B cell (primary cell): ENCODE measurements around the gene PPP1R15A. TPM values are rescaled to one million over a fixed set of nuclear protein-coding genes. Genes with fewer than 3 reads are reported as not detected.

Experiments
- ATAC-seq: fragments of 200-7000 bp; cut with Tn5 transposase; one replicate; pipeline ENCODE4 v1.10.0; 2021; ENCODE audit warnings: low read depth, mild to moderate bottlenecking, moderate number of reproducible peaks, moderate library complexity
- CTCF ChIA-PET: fragments of 350-600 bp; sonication (Branson Sonifier 250); formaldehyde crosslinking; loops from one replicate; lab custom pipeline; 2021; ENCODE audit warnings: antibody characterized with exemption, inconsistent platforms; lab: Charles Lee
- POLR2A ChIA-PET: fragments of 350-600 bp; sonication (Branson Sonifier 250); formaldehyde crosslinking; loops from one replicate; lab custom pipeline; 2021; ENCODE audit warnings: antibody characterized with exemption; lab: Charles Lee
- DNase-seq: peaks from one replicate; pipeline ENCODE4 v3.0.0; 2013
- H2AFZ ChIP-seq: 2 replicates; pipeline ENCODE4 v1.6.1; 2012; ENCODE audit warnings: mild to moderate bottlenecking, low read depth, low read length; ENCODE audit not compliant: insufficient read depth, poor library complexity, severe bottlenecking
- H3K27ac ChIP-seq, 2 donors: 1 replicate in 1 of 2; 2 replicates in 1 of 2; pipeline ENCODE4 v1.5.1; 2012 to 2013; ENCODE audit warnings: low read length in 2 of 2, mild to moderate bottlenecking in 2 of 2, moderate library complexity in 1 of 2
- H3K27me3 ChIP-seq, 4 experiments: fragments of 200-600 bp in 1 of 4; sonication (generic) in 1 of 4; replicated peaks in 1 of 4; 1 replicate in 2 of 4; 2 replicates in 2 of 4; pipeline versions ENCODE4 v1.6.1 to v1.7.0; 2013 to 2016; ENCODE audit warnings: low read length in 3 of 4, mild to moderate bottlenecking in 2 of 4, mixed read lengths in 1 of 4, moderate library complexity in 1 of 4; ENCODE audit not compliant: insufficient read depth in 4 of 4, control insufficient read depth in 3 of 4; ENCODE audit errors: control extremely low read depth in 1 of 4
- H3K36me3 ChIP-seq, 2 experiments: replicated peaks in 1 of 2; 1 replicate in 1 of 2; 2 replicates in 1 of 2; pipeline versions ENCODE4 v1.6.1 to v1.7.1; 2013; ENCODE audit warnings: low read length in 1 of 2; ENCODE audit not compliant: insufficient read depth in 2 of 2, control insufficient read depth in 1 of 2; ENCODE audit errors: control extremely low read depth in 1 of 2, extremely low read depth in 1 of 2
- H3K4me1 ChIP-seq, 2 donors: fragments of 200-600 bp in 1 of 2; sonication (generic) in 1 of 2; 1 replicate in 1 of 2; 2 replicates in 1 of 2; pipeline versions ENCODE4 v1.5.1 to v1.6.1; 2013 to 2017; ENCODE audit warnings: low read length in 2 of 2; ENCODE audit not compliant: control insufficient read depth in 2 of 2, insufficient read depth in 2 of 2
- H3K4me2 ChIP-seq: replicated peaks from 2 replicates; pipeline ENCODE3; 2012; ENCODE audit warnings: mild to moderate bottlenecking, low read depth, low read length; ENCODE audit not compliant: poor library complexity, severe bottlenecking
- H3K4me3 ChIP-seq, 5 experiments: fragments of 200-600 bp in 1 of 5; sonication (generic) in 1 of 5; 1 replicate in 3 of 5; 2 replicates in 2 of 5; pipeline versions ENCODE4 v1.5.1 to v1.7.0; 2011 to 2016; ENCODE audit warnings: low read length in 4 of 5, mild to moderate bottlenecking in 4 of 5, low read depth in 2 of 5, control low read depth in 1 of 5, moderate library complexity in 1 of 5; ENCODE audit not compliant: insufficient read depth in 1 of 5; ENCODE audit errors: control extremely low read depth in 1 of 5, extremely low read depth in 1 of 5
- H3K79me2 ChIP-seq: fragments of 200-600 bp; sonication (generic); one replicate; pipeline ENCODE4 v1.6.0; 2016; ENCODE audit warnings: low read length; ENCODE audit not compliant: control insufficient read depth, insufficient read depth
- H3K9ac ChIP-seq: fragments of 200-600 bp; sonication (generic); 2 replicates; pipeline ENCODE4 v1.6.1; 2017; ENCODE audit warnings: mild to moderate bottlenecking, low read length, moderate library complexity
- H3K9me3 ChIP-seq, 3 donors: one replicate each; pipeline versions ENCODE4 v1.6.1 to v1.7.1; 2013; ENCODE audit warnings: low read length in 2 of 3; ENCODE audit not compliant: control insufficient read depth in 2 of 3, insufficient read depth in 1 of 3; ENCODE audit errors: control extremely low read depth in 1 of 3
- H4K20me1 ChIP-seq: 2 replicates; pipeline ENCODE4 v1.6.0; 2012; ENCODE audit warnings: mild to moderate bottlenecking, low read length; ENCODE audit not compliant: insufficient read depth, control insufficient read depth, poor library complexity, severe bottlenecking
- H3K27ac Mint-ChIP-seq: one replicate; pipeline ENCODE4 v1.8.0; 2021; ENCODE audit warnings: mixed read lengths
- H3K27me3 Mint-ChIP-seq: one replicate; pipeline ENCODE4 v1.8.0; 2021; ENCODE audit warnings: mixed read lengths
- H3K4me1 Mint-ChIP-seq: one replicate; pipeline ENCODE4 v1.8.0; 2021; ENCODE audit warnings: mixed read lengths
- H3K4me3 Mint-ChIP-seq: one replicate; pipeline ENCODE4 v1.8.0; 2021; ENCODE audit warnings: mixed read lengths
- H3K9me3 Mint-ChIP-seq: one replicate; pipeline ENCODE4 v1.8.0; 2022; ENCODE audit warnings: mixed read lengths; ENCODE audit not compliant: insufficient read depth
- WGBS: methylation state at CpG from one replicate; pipeline ENCODE4 v1.1.5; 2013; ENCODE audit warnings: missing lambda C conversion rate; ENCODE audit not compliant: insufficient coverage; 5-methylcytosine and 5-hydroxymethylcytosine counted together
- intact Hi-C: fragments of 100-400 bp; cut with micrococcal nuclease; formaldehyde crosslinking; loops from one replicate; pipeline ENCODE4 v1.10.0; 2022
- polyA plus RNA-seq: library from polyadenylated mRNA; depleted of rRNA; stranded (reverse); fragments of >200 nt; gene quantifications from 2 replicates; pipeline ENCODE4 v1.2.3, GENCODE V29; 2012
- total RNA-seq, 2 donors: library from RNA; stranded (reverse); fragments of 120-200 nt in 1 of 2; gene quantifications; 1 replicate in 1 of 2; 2 replicates in 1 of 2; pipeline versions ENCODE4 v1.2.3 to v1.2.4, GENCODE V29; 2013 to 2022
- TF ChIP-seq, protein P1 (sequence below): fragments of 200-600 bp; IDR thresholded peaks from one replicate; pipeline ENCODE4 v1.8.0; 2022; ENCODE audit warnings: antibody characterized with exemption, mild to moderate bottlenecking

Gene PPP1R15A
- total and polyA plus RNA-seq, 2 donors (not counting 1 experiment from before 2014, with no cell fraction given): 122 to 1,029 TPM

DNA sequence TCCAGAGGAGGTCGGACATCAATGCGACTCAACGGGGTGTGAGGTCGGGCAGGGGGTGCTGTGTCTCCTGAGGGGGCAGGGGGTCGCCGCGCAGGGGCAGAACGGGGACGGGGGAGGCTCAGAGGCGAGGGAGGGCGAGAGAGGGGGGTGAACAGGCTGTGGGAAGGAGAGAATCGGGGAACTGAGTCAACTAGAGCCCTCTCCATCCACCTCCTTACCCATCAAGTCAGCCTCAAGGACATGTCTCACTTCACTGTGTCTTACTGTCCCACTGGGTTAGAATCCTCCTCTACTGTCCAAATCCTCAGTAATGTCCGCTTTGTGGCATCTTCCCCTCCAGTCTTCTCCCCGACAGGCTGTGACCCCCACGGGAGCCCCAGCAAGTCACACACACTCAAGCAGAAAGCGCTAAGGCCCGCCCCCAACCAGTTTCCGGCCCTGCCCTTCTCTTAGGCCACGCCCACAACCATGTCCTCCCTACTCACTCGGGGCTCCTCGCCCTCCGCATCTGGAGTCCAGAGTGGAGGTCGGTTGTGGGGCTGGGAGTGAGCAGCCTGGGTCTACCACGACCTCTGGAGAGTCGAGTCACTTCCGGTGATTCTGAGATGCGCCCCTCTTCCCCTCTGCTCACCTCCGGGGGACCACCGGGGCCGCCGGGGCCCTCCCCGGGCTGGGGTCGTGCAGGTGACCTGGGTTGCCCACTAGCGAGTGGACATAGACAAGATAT lies 13.1 kb upstream of the PPP1R15A start:
- ChIA-PET POLR2A (interaction anchor here (0.6 to 0.8 kb wide), 2 partner anchors 13 to 101 kb away, joined by 3 to 6 read pairs; partner anchors contain the start of gene PPP1R15A), CTCF (interaction anchor here (1.2 to 7.9 kb wide), 2 partner anchors 16 to 111 kb away, joined by 5 to 65 read pairs; no protein-coding TSS in a partner anchor)
- H3K27ac Mint-ChIP-seq: peak overlapping the region; percentile 90

More for the DNA sequence above, 13.1 kb upstream of the PPP1R15A start:
- Mint-ChIP-seq H3K4me3 (peak overlapping the region; percentile 98), H3K4me1 (peaks cover 10% of the 10 kb centered on the region), H3K9me3 (no peaks in the 10 kb centered on the region), H3K27me3 (no peaks in the 10 kb centered on the region)
- Histone ChIP-seq H3K79me2 (no peaks in the 10 kb centered on the region), H4K20me1 (no peaks in the 10 kb centered on the region), H3K4me2 (peak overlapping the region; percentile 94), H3K9me3 (peaks cover 0 to 3% (median 0%) of the 10 kb centered on the region in 3 donors), H3K4me1 (peaks cover 5 to 14% of the 10 kb centered on the region in 2 donors), H3K27ac (peak overlapping the region; percentile 46 to 59), H3K4me3 (peak overlapping the region; percentile 19 to 63 (median 54)), H3K9ac (peak overlapping the region; percentile 68), H3K27me3 (no peaks in the 10 kb centered on the region), H3K36me3 (no peaks in the 10 kb centered on the region), H2AFZ (peak overlapping the region; percentile 74)
- intact Hi-C loops: loop anchor here (1.0 kb wide), 1 partner anchor 13 kb away; the partner anchor contains the start of gene PPP1R15A
- TF ChIP-seq, protein P1, sequence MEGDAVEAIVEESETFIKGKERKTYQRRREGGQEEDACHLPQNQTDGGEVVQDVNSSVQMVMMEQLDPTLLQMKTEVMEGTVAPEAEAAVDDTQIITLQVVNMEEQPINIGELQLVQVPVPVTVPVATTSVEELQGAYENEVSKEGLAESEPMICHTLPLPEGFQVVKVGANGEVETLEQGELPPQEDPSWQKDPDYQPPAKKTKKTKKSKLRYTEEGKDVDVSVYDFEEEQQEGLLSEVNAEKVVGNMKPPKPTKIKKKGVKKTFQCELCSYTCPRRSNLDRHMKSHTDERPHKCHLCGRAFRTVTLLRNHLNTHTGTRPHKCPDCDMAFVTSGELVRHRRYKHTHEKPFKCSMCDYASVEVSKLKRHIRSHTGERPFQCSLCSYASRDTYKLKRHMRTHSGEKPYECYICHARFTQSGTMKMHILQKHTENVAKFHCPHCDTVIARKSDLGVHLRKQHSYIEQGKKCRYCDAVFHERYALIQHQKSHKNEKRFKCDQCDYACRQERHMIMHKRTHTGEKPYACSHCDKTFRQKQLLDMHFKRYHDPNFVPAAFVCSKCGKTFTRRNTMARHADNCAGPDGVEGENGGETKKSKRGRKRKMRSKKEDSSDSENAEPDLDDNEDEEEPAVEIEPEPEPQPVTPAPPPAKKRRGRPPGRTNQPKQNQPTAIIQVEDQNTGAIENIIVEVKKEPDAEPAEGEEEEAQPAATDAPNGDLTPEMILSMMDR: no peak
- WGBS: 38% methylated on average over 21 of the region's 34 CpGs
- ATAC-seq (peak; percentile 80), DNase-seq (peak; percentile 77)
